ENCODE measurements around the gene OSBPL3. TPM values are rescaled to one million over a fixed set of nuclear protein-coding genes. Genes with fewer than 3 reads are reported as not detected.

OSBPL3 gene
- total RNA-seq, 1 experiment from 2014 or later: 8.6 TPM

DNA sequence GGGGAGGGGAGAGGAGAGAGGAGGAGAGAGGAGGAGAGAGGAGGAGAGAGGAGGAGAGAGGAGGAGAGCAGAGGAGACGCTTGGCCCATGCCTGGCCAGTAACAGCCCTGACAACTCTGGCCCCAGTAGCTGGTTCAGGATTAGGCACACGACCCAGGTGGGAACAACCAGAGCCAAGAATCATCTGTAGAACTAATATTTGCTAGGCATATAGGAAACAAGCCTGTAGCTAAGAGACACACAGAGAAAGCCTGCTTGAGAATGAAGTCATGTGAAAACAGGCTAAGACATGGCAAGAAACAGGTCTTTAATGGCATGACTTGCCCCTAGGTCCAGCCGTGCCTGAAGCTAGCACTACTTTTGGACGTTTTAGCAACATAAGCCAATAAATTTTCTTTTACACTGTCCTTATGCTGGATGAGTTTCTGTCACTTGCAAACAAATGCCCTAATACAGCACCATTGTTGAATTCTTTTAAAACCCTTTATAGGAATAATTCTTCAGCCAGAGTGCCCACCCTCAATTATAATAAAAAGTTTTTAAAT, 17.5 kb downstream of the OSBPL3 start:
- H3K27me3 Mint-ChIP-seq (ENCODE audit: low read depth): no peaks in the 10 kb centered on the region
- no peak overlapping the region for H2AK5ac ChIP-seq (ENCODE audit: insufficient read length, low read length)
- TF ChIP-seq, protein P1, sequence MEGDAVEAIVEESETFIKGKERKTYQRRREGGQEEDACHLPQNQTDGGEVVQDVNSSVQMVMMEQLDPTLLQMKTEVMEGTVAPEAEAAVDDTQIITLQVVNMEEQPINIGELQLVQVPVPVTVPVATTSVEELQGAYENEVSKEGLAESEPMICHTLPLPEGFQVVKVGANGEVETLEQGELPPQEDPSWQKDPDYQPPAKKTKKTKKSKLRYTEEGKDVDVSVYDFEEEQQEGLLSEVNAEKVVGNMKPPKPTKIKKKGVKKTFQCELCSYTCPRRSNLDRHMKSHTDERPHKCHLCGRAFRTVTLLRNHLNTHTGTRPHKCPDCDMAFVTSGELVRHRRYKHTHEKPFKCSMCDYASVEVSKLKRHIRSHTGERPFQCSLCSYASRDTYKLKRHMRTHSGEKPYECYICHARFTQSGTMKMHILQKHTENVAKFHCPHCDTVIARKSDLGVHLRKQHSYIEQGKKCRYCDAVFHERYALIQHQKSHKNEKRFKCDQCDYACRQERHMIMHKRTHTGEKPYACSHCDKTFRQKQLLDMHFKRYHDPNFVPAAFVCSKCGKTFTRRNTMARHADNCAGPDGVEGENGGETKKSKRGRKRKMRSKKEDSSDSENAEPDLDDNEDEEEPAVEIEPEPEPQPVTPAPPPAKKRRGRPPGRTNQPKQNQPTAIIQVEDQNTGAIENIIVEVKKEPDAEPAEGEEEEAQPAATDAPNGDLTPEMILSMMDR (conservative IDR thresholded peaks at IDR 0.05): no peak
- no peak overlapping the region for H3K14ac ChIP-seq (ENCODE audit: insufficient read depth, low read length)
- H2BK20ac ChIP-seq (ENCODE audit: low read depth, low read length, poor library complexity, severe bottlenecking): peak overlapping the region; percentile 60
- no peak overlapping the region for H4K8ac ChIP-seq (replicated peaks; ENCODE audit: insufficient read length, low read depth, low read length)
- DNase-seq: no peak
- no peaks in the 10 kb centered on the region for H3K27me3 ChIP-seq (ENCODE audit: insufficient read depth, low read length)
- no peak overlapping the region for H3K4ac ChIP-seq (ENCODE audit: low read depth, low read length)
- no peak overlapping the region for H3T11ph ChIP-seq (ENCODE audit: low read length)
- H3K4me1 ChIP-seq (ENCODE audit: insufficient read depth, low read length): peaks cover 7% of the 10 kb centered on the region
- no peaks in the 10 kb centered on the region for H3K9me3 ChIP-seq (ENCODE audit: control insufficient read depth, low read depth, low read length)
- no peak overlapping the region for H3K27ac ChIP-seq (ENCODE audit: insufficient read length, low read depth, low read length)
- H4K91ac ChIP-seq (ENCODE audit: insufficient read length, low read depth, low read length): no peak overlapping the region
- no peaks in the 10 kb centered on the region for H3K23me2 ChIP-seq (ENCODE audit: insufficient read length, low read depth, low read length, poor library complexity, severe bottlenecking)
- H2AFZ ChIP-seq (ENCODE audit: low read length): no peak overlapping the region
- no peaks in the 10 kb centered on the region; the same call in 1 of the 2 replicates for H3K79me2 ChIP-seq (ENCODE audit: insufficient read depth, low read length)
- no peak overlapping the region for H3K27ac Mint-ChIP-seq
- H4K5ac ChIP-seq (ENCODE audit: insufficient read length, low read depth, low read length): no peak overlapping the region
- H3K4me2 ChIP-seq (ENCODE audit: insufficient read depth, insufficient read length, low read length): no peak overlapping the region
- peaks cover 3% of the 10 kb centered on the region for H3K79me1 ChIP-seq (ENCODE audit: insufficient read depth, low read depth, low read length, poor library complexity, severe bottlenecking)
- H2BK5ac ChIP-seq (ENCODE audit: insufficient read length, low read length): no peak overlapping the region
- no peaks in the 10 kb centered on the region for H3K36me3 Mint-ChIP-seq (ENCODE audit: insufficient read depth in 1 of 3, low read depth in 3 of 3)
- H3K56ac ChIP-seq (ENCODE audit: insufficient read length, low read depth, low read length): no peak overlapping the region
- no peaks in the 10 kb centered on the region for H3K9me3 Mint-ChIP-seq
- H2BK120ac ChIP-seq (ENCODE audit: low read depth, low read length, poor library complexity, severe bottlenecking): no peak overlapping the region
- H3K18ac ChIP-seq (ENCODE audit: insufficient read length, low read depth, low read length): no peak overlapping the region
- no CpG with 5 or more reads among the region's 4 CpGs for WGBS (ENCODE audit: extremely low coverage, insufficient read length, low lambda C conversion rate)
- H2BK12ac ChIP-seq (ENCODE audit: insufficient read length, low read depth, low read length): no peak overlapping the region
- no peak overlapping the region for H2BK15ac ChIP-seq (ENCODE audit: low read depth, low read length)
- no peaks in the 10 kb centered on the region for H4K20me1 ChIP-seq (ENCODE audit: control insufficient read depth, insufficient read depth, insufficient read length)
- H3K23ac ChIP-seq (ENCODE audit: insufficient read length, low read depth, low read length): no peak overlapping the region
- peaks cover 31 to 35% of the 10 kb centered on the region in 2 experiments for H3K4me1 Mint-ChIP-seq
- no peak overlapping the region for H3K9ac ChIP-seq (ENCODE audit: extremely low read depth, insufficient read length, low read length)
- no peak overlapping the region for H3K4me3 Mint-ChIP-seq

Data from H9 (cell line).